Esophagus squamous epithelium (tissue), 4 donors: ENCODE measurements around the gene BRWD1.

ENCODE experiments used
- CTCF ChIP-seq, 6 experiments: fragments of 450-650 bp in 4 of 6; fragments of 200-600 bp in 2 of 6; sonication (generic) in 2 of 6; IDR thresholded peaks; one replicate each; pipeline ENCODE4 v1.5.1; 2016 to 2019; ENCODE audit warnings: antibody characterized with exemption in 6 of 6, mild to moderate bottlenecking in 4 of 6, moderate library complexity in 4 of 6
- POLR2A ChIP-seq, 4 donors: fragments of 450-650 bp; IDR thresholded peaks; one replicate each; pipeline ENCODE4 v1.6.1; 2017; ENCODE audit warnings: antibody characterized with exemption in 4 of 4, mild to moderate bottlenecking in 4 of 4, moderate library complexity in 3 of 4

- no peak for TF ChIP-seq CTCF (IDR thresholded peaks at IDR 0.05)
- TF ChIP-seq POLR2A (IDR thresholded peaks at IDR 0.05) = no peak
Observed at GRCh38 chr21:39188521-39189139, 124.8 kb downstream of the BRWD1 start.
